Endodermal cell (in vitro differentiated cells): ENCODE results near the gene PARP9. TPM values are rescaled to one million over a fixed set of nuclear protein-coding genes. Genes with fewer than 3 reads are reported as not detected.

ENCODE experiments used
- DNase-seq: peaks from one replicate; pipeline ENCODE4 v3.0.0-alpha.2; 2017
- H3K27ac ChIP-seq: 2 replicates; pipeline ENCODE4 v1.5.1; 2013; ENCODE audit warnings: mild to moderate bottlenecking, low read depth, low read length, moderate library complexity
- H3K27me3 ChIP-seq: 2 replicates; pipeline ENCODE4 v1.6.1; 2013; ENCODE audit warnings: mild to moderate bottlenecking, low read length, moderate library complexity; ENCODE audit not compliant: insufficient read depth, control insufficient read depth, poor library complexity, severe bottlenecking
- H3K36me3 ChIP-seq: 2 replicates; pipeline ENCODE4 v1.7.0; 2013; ENCODE audit warnings: mild to moderate bottlenecking, low read length, moderate library complexity; ENCODE audit not compliant: control insufficient read depth, insufficient read depth
- H3K4me1 ChIP-seq: one replicate; pipeline ENCODE4 v1.7.0; 2013; ENCODE audit warnings: low read length; ENCODE audit not compliant: control insufficient read depth, insufficient read depth
- H3K4me3 ChIP-seq: 2 replicates; pipeline ENCODE4 v1.5.1; 2013; ENCODE audit warnings: mild to moderate bottlenecking, low read length, moderate library complexity
- H3K9ac ChIP-seq: 2 replicates; pipeline ENCODE4 v1.6.1; 2013; ENCODE audit warnings: mild to moderate bottlenecking, low read length, moderate library complexity; ENCODE audit not compliant: poor library complexity, severe bottlenecking; ENCODE audit errors: extremely low read depth
- H3K9me3 ChIP-seq: 2 replicates; pipeline ENCODE4 v1.6.1; 2013; ENCODE audit warnings: mild to moderate bottlenecking, low read length, moderate library complexity; ENCODE audit not compliant: control insufficient read depth
- H3K27ac Mint-ChIP-seq: 2 replicates; pipeline ENCODE4 v1.8.0; 2020; ENCODE audit warnings: mixed read lengths
- H3K27me3 Mint-ChIP-seq: 2 replicates; pipeline ENCODE4 v1.8.0; 2021; ENCODE audit warnings: mild to moderate bottlenecking, mixed read lengths; ENCODE audit not compliant: insufficient read depth
- H3K36me3 Mint-ChIP-seq: 2 replicates; pipeline ENCODE4 v1.8.0; 2020; ENCODE audit warnings: low read depth, mixed read lengths
- H3K4me1 Mint-ChIP-seq: 2 replicates; pipeline ENCODE4 v1.8.0; 2020; ENCODE audit warnings: mixed read lengths
- H3K4me3 Mint-ChIP-seq: 2 replicates; pipeline ENCODE4 v1.8.0; 2020; ENCODE audit warnings: mild to moderate bottlenecking, moderate library complexity, mixed read lengths
- H3K9me3 Mint-ChIP-seq: 2 replicates; pipeline ENCODE4 v1.8.0; 2020; ENCODE audit warnings: mild to moderate bottlenecking, mixed read lengths
- whole genome bisulfite sequencing, 2 experiments: methylation state at CpG; one replicate each; pipeline versions ENCODE4 v1.1.5 to v1.1.7; 2013; ENCODE audit warnings: missing lambda C conversion rate in 2 of 2, mixed read lengths in 1 of 2; ENCODE audit not compliant: insufficient coverage in 1 of 2, insufficient read length in 1 of 2; 5-methylcytosine and 5-hydroxymethylcytosine counted together
- total RNA-seq, 2 donors: library from RNA; stranded (reverse); fragmentation: NEBNext Ultra II Directional in 1 of 2; extraction: Animal tissue kit (Norgen Biotek cat#: 25700) in 1 of 2; gene quantifications; 2 replicates in 1 of 2; 3 replicates in 1 of 2; pipeline ENCODE4 v1.2.1, GENCODE V29; 2021
- TF ChIP-seq, protein P1 (sequence below): fragments of 200-600 bp; sonication (generic); conservative IDR thresholded peaks from 2 replicates; pipeline ENCODE4 v1.5.0; 2021; ENCODE audit warnings: antibody characterized with exemption, mild to moderate bottlenecking

The PARP9 gene
- total RNA-seq, 2 donors from 2014 or later = 3.7 to 4.3 TPM

DNA sequence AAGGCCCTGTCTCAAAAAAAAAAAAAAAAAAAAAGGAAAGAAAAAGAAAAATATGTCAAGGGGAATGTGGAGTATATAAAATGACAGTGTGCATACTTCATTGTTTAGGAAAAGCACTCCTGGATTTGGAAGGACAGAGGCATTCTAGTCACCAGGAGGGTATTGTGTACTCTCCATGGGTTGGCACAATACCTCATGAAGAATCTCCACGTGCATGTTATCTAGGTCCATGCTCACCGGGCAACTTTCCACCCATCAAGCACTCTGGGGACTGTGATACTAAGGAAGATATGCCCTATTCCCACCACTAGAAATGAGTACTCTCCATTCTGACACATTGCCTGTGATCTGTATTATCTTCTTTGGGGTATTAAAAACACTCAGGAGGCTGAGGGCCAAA lies 33.9 kb downstream of the PARP9 start:
- no peak overlapping the region for H3K27ac ChIP-seq
- no peak overlapping the region for H3K9ac ChIP-seq
- no peaks in the 10 kb centered on the region for H3K36me3 ChIP-seq
- no peaks in the 10 kb centered on the region for H3K27me3 ChIP-seq
- no peak for DNase-seq
- TF ChIP-seq, protein P1, sequence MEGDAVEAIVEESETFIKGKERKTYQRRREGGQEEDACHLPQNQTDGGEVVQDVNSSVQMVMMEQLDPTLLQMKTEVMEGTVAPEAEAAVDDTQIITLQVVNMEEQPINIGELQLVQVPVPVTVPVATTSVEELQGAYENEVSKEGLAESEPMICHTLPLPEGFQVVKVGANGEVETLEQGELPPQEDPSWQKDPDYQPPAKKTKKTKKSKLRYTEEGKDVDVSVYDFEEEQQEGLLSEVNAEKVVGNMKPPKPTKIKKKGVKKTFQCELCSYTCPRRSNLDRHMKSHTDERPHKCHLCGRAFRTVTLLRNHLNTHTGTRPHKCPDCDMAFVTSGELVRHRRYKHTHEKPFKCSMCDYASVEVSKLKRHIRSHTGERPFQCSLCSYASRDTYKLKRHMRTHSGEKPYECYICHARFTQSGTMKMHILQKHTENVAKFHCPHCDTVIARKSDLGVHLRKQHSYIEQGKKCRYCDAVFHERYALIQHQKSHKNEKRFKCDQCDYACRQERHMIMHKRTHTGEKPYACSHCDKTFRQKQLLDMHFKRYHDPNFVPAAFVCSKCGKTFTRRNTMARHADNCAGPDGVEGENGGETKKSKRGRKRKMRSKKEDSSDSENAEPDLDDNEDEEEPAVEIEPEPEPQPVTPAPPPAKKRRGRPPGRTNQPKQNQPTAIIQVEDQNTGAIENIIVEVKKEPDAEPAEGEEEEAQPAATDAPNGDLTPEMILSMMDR = no peak
- H3K4me1 Mint-ChIP-seq = peaks cover 7% of the 10 kb centered on the region
- no peaks in the 10 kb centered on the region for H3K9me3 ChIP-seq
- no peak overlapping the region for H3K4me3 Mint-ChIP-seq
- H3K4me3 ChIP-seq = no peak overlapping the region
- H3K4me1 ChIP-seq = no peaks in the 10 kb centered on the region
- no peak overlapping the region for H3K27ac Mint-ChIP-seq
- no peaks in the 10 kb centered on the region for H3K9me3 Mint-ChIP-seq
- WGBS, 2 experiments = 100% methylated on average over 1 to 2 of the region's 2 CpGs
- H3K36me3 Mint-ChIP-seq = no peaks in the 10 kb centered on the region
- no peaks in the 10 kb centered on the region for H3K27me3 Mint-ChIP-seq

DNA sequence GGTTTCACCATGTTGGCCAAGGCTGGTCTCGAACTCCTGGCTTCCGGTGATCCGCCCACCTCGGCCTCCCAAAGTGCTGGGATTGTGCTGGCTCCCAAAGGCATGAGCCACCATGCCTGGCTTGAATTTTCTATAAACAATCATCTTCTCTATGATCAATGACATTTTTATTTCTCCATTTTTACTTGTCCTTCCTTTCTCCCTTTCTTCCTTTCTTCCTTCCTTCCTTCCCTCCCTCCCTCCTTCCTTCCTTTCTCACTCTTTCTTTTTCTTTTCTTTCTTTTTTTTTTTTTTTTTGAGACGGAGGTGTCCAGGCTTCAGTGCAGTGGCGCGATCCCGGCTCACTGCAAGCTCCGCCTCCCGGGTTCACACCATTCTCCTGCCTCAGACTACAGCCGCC lies 40.8 kb downstream of the PARP9 start:
- no peaks in the 10 kb centered on the region for H3K4me1 ChIP-seq
- no peaks in the 10 kb centered on the region for H3K27me3 Mint-ChIP-seq

DNA sequence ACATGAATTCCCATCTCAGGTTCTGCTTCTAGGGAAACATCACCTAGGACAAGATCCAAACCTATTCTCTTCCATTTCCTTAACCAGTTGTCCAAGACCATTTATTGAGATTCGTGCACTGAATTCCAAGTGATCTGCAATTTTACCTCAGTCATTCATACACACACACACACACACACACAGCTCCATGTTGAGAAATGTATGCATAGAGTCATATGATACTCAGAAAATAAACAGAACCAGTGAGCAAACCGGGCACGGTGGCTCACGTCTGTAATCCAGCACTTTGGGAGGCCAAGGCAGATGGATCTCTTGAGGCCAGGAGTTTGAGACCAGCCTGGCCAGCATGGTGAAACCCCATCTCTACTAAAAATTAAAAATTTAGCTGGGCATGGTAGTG lies 43.2 kb downstream of the PARP9 start:
- no peak overlapping the region for H3K4me3 ChIP-seq
- no peak overlapping the region for H3K9ac ChIP-seq
- WGBS, 2 experiments = 80 to 95% methylated on average over 3 to 4 of the region's 4 CpGs
- no peaks in the 10 kb centered on the region for H3K27me3 Mint-ChIP-seq
- H3K27ac Mint-ChIP-seq = no peak overlapping the region
- DNase-seq = no peak
- peaks cover 1% of the 10 kb centered on the region for H3K4me1 Mint-ChIP-seq
- H3K9me3 Mint-ChIP-seq = no peaks in the 10 kb centered on the region
- H3K27me3 ChIP-seq = no peaks in the 10 kb centered on the region
- no peaks in the 10 kb centered on the region for H3K36me3 ChIP-seq
- no peak overlapping the region for H3K4me3 Mint-ChIP-seq
- H3K4me1 ChIP-seq = no peaks in the 10 kb centered on the region
- TF ChIP-seq, protein P1 = no peak
- no peaks in the 10 kb centered on the region for H3K36me3 Mint-ChIP-seq
- H3K27ac ChIP-seq = no peak overlapping the region
- H3K9me3 ChIP-seq = no peaks in the 10 kb centered on the region

More for the DNA sequence above, 40.8 kb downstream of the PARP9 start:
- no peak overlapping the region for H3K4me3 Mint-ChIP-seq
- no peak overlapping the region for H3K9ac ChIP-seq
- H3K9me3 Mint-ChIP-seq = no peaks in the 10 kb centered on the region
- no peaks in the 10 kb centered on the region for H3K36me3 ChIP-seq
- H3K4me3 ChIP-seq = no peak overlapping the region
- WGBS, 2 experiments = 91 to 97% methylated on average over 7 to 10 of the region's 11 CpGs
- H3K36me3 Mint-ChIP-seq = no peaks in the 10 kb centered on the region
- H3K27ac ChIP-seq = no peak overlapping the region
- no peak for DNase-seq
- TF ChIP-seq, protein P1 = no peak
- no peak overlapping the region for H3K27ac Mint-ChIP-seq
- no peaks in the 10 kb centered on the region for H3K4me1 Mint-ChIP-seq
- H3K27me3 ChIP-seq = no peaks in the 10 kb centered on the region
- H3K9me3 ChIP-seq = no peaks in the 10 kb centered on the region
